DLD1 (cell line): ENCODE data around the gene TMEM132D.

Experiments used
- in situ Hi-C: cut with HindIII; loops from 2 replicates; pipeline ENCODE4 v1.10.0; 2017; ENCODE audit warnings: low sequenced_read_pairs

TMEM132D gene

GRCh38 chr12:129873833-129874208 is 30.0 kb downstream of the TMEM132D start:
- in situ Hi-C loops = no loop called here

GRCh38 chr12:129873111-129873832 is 30.6 kb downstream of the TMEM132D start:
- in situ Hi-C loops = no loop called here

DNA sequence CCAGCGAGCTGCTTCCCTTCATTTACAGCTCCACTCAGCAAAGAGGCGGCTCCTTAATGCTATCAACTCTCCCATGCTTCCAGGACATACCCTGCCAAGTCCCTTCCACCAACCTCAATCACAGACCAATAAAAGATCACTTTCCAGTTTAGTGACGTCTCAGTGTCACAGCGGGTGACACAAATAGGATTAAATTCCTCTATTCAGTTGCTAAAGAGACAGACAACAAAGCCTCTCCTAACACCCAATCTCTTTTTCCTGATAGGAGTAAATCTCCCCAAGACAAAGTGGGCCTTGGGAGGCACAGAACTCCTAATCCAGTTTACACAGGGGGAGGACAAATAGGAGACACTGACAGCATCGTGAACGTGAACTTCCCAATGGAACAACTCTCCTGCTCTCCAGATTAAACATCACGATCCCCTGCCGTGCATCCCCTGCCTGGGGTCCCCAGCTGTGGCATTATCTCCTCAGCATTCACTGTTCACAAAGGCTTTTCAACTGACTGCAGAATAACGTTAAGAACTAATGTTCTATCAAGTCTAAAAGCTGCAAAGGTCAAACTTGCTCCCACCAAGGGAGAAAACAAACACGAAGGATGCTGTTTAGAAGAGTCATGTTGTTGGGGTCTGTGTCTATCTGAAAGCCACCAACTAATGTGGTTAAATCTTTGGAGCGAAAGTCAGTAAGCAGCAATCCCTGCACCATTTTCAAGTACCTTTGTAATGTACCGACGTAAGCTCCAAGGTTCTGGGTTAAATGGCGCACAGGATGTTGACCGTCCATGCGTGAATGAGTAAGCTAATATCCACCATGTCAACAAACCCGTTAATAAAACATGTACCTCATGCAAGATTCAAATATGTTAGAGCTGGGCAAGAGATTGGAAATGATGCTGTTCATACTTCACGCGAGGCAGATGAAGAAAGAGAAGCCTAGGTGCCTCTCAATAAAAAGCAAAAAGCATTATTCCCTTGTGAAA is 31.5 kb downstream of the TMEM132D start:
- in situ Hi-C loops = no loop called here

- in situ Hi-C loops = no loop called here
Observed at GRCh38 chr12:129870796-129871195, 33.0 kb downstream of the TMEM132D start.

DNA sequence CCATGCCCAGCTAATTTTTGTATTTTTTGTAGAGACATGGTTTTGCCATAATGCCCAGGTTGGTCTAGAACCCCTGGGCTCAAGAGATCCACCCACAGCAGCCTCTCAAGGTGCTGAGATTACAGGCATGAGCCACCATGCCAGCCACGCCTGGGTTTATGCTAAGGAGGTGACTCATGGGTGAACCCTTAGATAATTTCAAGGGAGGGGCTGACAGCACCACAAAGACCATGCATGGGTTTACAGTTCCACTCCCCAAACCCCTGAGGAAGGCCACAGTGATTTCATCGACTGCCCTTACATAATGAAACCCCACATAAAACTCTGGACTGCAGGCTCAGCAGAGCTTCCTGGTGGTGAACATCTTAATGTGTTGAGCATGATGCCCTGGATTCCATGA is 33.7 kb downstream of the TMEM132D start:
- in situ Hi-C loops = no loop called here

- in situ Hi-C loops = no loop called here
Observed at GRCh38 chr12:129868575-129868974, 35.2 kb downstream of the TMEM132D start.

DNA sequence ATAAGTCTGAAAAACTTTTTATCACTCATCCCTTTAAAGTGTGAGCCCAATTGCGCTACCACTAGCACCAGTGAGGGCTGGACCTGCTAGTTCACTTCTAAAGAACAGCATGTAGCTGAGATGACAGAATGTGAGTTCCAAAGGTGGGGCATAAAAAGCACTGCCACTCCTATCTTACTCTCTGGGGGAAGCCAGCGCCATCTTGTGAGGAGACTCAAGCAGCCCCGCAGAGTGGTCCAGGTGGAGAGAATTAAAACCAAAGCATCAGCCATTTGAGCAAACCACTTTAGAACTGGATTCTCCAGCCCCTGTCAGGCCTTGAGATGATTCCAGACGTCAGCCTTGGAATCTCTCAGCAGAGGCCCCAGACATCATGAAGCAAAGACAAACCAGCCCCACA is 39.9 kb downstream of the TMEM132D start:
- in situ Hi-C loops = no loop called here

DNA sequence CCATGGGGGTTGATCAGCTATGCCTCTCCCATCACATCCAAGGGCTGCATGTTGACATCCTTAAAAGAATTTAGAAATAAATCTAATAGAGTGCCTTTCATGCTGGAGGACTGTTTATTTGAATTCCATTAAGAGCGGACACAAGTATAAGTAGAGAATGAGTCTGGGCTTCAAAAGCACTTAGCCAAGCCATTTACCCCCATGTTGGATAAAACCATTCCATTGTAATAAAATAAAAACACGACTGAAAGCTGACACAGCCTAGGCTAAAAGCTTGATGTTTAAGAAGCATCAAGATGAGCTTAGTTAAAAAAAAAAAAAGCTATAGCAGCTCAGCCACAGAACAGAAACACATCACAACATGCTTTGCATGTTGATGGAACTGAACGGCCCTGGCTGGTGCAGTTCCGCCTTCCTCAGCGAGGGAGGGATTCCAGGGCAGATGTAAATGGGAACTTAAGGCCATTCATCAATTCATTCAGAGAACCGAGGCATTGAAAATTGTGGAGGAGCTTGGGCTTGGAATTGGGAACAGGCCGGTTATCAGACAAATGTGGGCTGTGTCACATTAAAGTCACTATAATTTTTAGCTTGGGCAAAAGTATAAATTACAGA is 41.2 kb downstream of the TMEM132D start:
- in situ Hi-C loops = no loop called here

DNA sequence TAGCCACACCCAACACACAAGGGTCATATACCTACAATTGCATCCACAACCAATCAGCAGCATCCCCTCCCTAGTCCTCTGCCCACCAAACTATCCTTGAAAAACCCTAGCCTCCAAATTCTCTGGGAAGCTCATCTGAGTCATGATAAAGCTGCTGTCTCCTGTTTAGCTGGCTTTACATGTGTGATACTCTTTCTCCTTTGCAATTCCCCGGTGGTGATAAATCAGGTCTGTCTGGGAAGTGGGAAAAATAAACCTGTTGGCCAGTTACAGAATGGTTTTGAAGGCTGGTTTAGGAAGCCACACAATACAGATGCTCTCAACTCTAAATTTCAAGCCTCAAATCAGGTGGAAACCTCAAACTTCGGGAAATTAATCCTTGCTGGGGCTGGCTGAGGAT is 41.9 kb downstream of the TMEM132D start:
- in situ Hi-C loops = no loop called here

GRCh38 chr12:129854591-129854990 is 49.2 kb downstream of the TMEM132D start:
- in situ Hi-C loops = no loop called here

DNA sequence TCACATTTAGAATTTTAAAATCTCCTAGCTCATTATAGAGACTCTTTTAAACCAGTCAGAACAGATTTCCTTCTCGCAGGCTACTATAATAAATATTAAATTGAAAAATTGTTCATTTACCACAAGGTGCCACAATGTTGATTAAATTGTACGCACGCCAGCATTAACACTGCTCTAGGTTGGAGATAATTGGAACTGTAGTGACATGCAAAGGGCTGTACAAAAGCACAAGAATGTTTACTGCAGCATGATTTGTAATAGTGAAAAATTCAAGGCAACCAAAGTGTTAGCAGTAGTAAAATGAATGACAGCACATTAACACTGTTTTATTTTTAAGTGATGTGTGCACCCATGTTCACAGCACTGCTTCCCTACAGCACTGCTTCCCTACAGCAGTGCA is 52.5 kb downstream of the TMEM132D start:
- in situ Hi-C loops = no loop called here

DNA sequence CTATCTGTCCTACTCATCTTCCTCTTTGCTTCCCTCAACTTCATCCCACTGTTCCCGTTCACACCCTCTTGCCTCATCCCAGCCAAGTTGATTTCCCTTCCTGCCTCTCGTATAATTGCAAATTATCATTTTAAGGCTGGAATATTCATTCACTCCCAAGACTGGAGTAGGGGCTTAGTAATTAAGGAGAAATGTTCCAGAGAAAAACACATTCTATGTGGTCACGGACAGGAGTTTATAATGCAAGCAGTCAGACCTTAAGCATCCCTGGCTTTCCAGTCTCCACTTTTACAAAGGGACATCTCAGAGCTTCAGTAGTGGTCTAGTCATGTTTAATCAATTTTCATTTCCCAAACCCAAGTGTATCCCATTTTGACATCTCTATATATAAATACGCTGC is 54.9 kb downstream of the TMEM132D start:
- in situ Hi-C loops = no loop called here

- in situ Hi-C loops = no loop called here
Observed at GRCh38 chr12:129847063-129847462, 56.8 kb downstream of the TMEM132D start.

DNA sequence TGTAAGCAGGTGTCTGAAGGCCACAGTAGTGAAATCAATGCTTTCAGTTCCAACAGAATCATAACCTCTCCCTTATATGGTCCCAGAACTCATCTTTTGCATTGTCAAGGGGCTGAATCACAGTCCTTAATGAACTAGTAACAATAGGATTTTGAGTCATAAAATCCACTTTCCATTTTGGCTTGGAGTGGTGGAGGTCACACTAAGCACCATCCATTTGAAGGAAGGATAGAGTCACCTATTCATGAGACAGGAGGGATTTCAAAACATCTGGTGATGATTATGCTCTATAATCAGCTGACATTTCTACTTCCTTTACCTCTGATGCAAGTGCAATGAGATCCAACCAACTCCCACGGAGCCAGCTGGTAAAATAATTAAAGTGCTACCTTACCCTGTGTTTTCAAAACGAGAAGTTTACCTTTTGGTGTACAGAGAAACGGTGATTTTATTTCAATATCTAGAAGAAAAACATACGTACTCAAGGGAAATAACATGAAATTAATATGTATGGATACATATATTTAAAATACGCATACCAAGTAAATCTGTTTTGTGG is 59.1 kb downstream of the TMEM132D start:
- in situ Hi-C loops = no loop called here

- in situ Hi-C loops = no loop called here
Observed at GRCh38 chr12:129841251-129841650, 62.6 kb downstream of the TMEM132D start.

DNA sequence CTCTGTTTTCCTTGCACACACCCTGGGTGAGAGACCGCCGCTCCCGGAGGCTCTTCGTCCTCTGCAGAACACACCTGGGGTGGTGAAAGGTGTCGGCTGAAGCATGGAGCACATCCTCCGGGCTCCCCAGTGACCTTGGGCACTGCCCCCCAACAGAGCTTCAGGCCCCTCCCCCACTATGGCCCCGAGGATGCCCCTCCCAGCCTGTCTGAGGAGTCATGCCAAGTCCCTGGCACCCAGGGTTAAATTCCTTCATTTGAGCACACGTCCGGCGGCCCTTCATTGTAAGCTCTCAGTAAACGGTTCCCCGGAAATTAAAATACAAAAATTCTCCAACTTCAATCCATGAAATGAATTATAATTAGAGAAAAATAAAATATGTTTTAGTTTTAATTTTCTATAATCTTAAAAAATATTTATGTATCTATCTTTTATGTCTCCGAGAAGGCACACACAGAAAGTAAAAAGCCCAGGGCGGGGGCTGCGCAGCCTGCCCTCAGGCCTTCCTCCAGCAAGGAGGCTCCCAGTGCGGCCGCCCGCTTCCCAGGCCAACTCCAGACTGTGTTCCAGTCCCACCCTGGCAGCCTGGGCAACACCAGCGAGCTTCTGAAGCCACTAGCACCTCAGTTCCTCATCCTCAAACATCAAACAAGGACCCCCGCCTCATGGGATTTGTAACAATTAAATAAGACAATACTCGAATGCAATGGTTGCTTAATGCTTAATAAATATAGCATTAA is 63.5 kb downstream of the TMEM132D start:
- in situ Hi-C loops = no loop called here

- in situ Hi-C loops = no loop called here
Observed at GRCh38 chr12:129839679-129840078, 64.1 kb downstream of the TMEM132D start.

GRCh38 chr12:129831294-129831693 is 72.5 kb downstream of the TMEM132D start:
- in situ Hi-C loops = no loop called here

DNA sequence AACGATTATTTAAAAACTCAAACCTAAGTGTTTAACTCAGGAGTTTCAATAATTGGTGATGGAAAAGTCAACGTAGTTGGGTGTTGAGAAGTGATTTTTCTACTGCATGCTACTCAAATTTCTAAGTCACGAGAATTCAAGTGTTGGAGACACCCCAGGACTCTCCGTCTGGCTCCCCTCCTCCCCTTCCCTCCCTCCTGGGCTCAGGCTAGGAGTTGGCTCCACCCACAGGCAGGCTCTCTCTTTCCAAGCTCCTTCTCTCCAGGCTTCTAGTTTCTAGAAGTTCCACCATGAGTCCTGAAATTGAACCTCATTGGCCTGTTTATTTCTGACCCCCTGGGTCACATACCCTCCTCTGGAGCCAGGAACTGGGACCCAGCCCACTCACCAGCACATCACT is 73.0 kb downstream of the TMEM132D start:
- in situ Hi-C loops = no loop called here

- in situ Hi-C loops = no loop called here
Observed at GRCh38 chr12:129827866-129828384, 75.9 kb downstream of the TMEM132D start.
